Kidney (tissue), 14 donors: Measurements from ENCODE around the gene MYH15. TPM values are rescaled to one million over a fixed set of nuclear protein-coding genes. Genes with fewer than 3 reads are reported as not detected.

Source experiments
- DNase-seq, 5 donors: peaks; one replicate each; pipeline ENCODE4 v3.0.0-alpha.2; 2013 to 2020
- FAIRE-seq: peaks from 2 replicates; lab custom pipeline; 2012; peaks lifted over from hg19 to GRCh38; lab: Jason Lieb, UNC
- H3K27ac ChIP-seq, 2 donors: one replicate each; pipeline ENCODE4 v1.7.0; 2013; ENCODE audit warnings: low read depth in 2 of 2, low read length in 2 of 2, inconsistent platforms in 1 of 2
- H3K27me3 ChIP-seq: one replicate; pipeline ENCODE4 v1.7.1; 2013; ENCODE audit warnings: low read length, inconsistent platforms; ENCODE audit not compliant: control insufficient read depth, insufficient read depth
- H3K36me3 ChIP-seq, 3 donors: one replicate each; pipeline versions ENCODE4 v1.7.0 to v1.7.1; 2013; ENCODE audit warnings: low read length in 3 of 3, control low read depth in 1 of 3, inconsistent platforms in 1 of 3; ENCODE audit not compliant: insufficient read depth in 3 of 3, control insufficient read depth in 2 of 3
- H3K4me1 ChIP-seq, 3 donors: one replicate each; pipeline versions ENCODE4 v1.7.0 to v1.7.1; 2013; ENCODE audit warnings: low read length in 3 of 3, inconsistent platforms in 1 of 3, low read depth in 1 of 3; ENCODE audit not compliant: control insufficient read depth in 2 of 3, insufficient read depth in 2 of 3
- H3K4me3 ChIP-seq, 3 donors: one replicate each; pipeline versions ENCODE4 v1.7.0 to v1.8.1; 2013; ENCODE audit warnings: low read length in 3 of 3, control low read depth in 1 of 3, inconsistent platforms in 1 of 3
- H3K9ac ChIP-seq, 3 donors: one replicate each; pipeline versions ENCODE4 v1.7.0 to v1.7.1; 2013; ENCODE audit warnings: low read length in 3 of 3, control low read depth in 1 of 3, inconsistent platforms in 1 of 3
- H3K9me3 ChIP-seq, 3 donors: one replicate each; pipeline versions ENCODE4 v1.7.0 to v1.7.1; 2013; ENCODE audit warnings: low read length in 3 of 3, control low read depth in 1 of 3, inconsistent platforms in 1 of 3; ENCODE audit not compliant: control insufficient read depth in 2 of 3, insufficient read depth in 1 of 3
- CTCF ChIP-seq: IDR thresholded peaks from 3 replicates; pipeline ENCODE4 v1.5.1; 2012; ENCODE audit warnings: mild to moderate bottlenecking, moderate library complexity, borderline replicate concordance; ENCODE audit not compliant: insufficient read depth; ENCODE audit errors: extremely low read depth
- intact Hi-C: fragments of 100-400 bp; cut with DNase I; formaldehyde crosslinking; loops from one replicate; pipeline ENCODE4 v1.11.1; 2022
- polyA plus RNA-seq: library from polyadenylated mRNA; stranded (reverse); fragments of 350-450 nt; fragmentation: Illumina TruSeq; extraction: RNeasy Lipid Tissue Mini Kit (QIAGEN cat#74804); gene quantifications from one replicate; pipeline ENCODE4 v1.2.3, GENCODE V29; 2014; ENCODE audit warnings: low read depth, low replicate concordance; ENCODE audit not compliant: insufficient read depth
- total RNA-seq: library from RNA; stranded (reverse); fragmentation: NEBNext Ultra II Directional; extraction: Animal tissue kit (Norgen Biotek cat#: 25700); gene quantifications from one replicate; pipeline ENCODE4 v1.2.1, GENCODE V29; 2021
- donor health status: control.
- donor health status: control.
- donor health status: control.
- donor health status: control.
- donor health status: control.
- donor health status: DM: yes; HTN: yes; CAD: no.
- donor health status: Normal renal cell carcinoma (clear cell type).

The MYH15 gene
- total and polyA plus RNA-seq, 2 donors from 2014 or later: 0.44 TPM; not detected in 1

DNA sequence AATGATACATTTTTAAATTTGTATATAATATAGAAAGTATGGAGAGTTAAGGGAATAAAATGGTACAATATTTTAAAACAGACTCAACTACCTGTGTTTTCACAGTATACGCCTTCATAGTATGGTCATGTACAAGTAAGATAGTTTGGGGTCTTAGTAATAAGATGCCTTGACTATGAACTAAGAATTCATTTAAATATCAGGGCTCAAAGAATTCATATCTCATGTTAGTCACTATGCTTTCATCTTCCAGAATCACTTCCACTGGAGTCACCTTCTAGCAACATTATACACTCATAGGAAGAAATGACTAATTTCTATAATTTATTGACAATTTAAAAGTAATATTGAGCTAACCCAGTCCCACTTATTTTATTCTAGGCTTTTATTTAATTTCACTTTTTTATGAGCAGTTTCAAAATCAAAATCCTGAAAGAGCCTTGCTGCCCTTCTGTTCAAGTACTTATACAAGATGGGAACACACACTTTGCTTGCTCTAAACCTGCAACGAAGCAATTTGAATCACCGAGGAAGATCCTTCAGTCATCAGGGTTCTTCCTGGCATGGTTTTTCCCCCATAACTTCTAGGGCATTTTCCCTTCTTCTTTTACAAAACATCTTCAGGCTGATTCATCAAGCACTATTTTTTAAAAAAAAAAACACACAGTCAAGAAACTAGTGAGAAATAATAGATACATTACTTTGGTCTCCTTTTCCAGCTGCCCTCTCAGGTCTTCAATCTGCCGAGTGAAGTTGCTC is 94.1 kb downstream of the MYH15 start:
- H3K9ac ChIP-seq: no peak overlapping the region
- H3K27ac ChIP-seq: no peak overlapping the region
- intact Hi-C loops: no loop called here
- no peaks in the 10 kb centered on the region for H3K27me3 ChIP-seq
- no peaks in the 10 kb centered on the region for H3K4me1 ChIP-seq
- H3K9me3 ChIP-seq: no peaks in the 10 kb centered on the region
- no peaks in the 10 kb centered on the region for H3K36me3 ChIP-seq
- DNase-seq (no peak), FAIRE-seq (no peak)
- no peak overlapping the region for H3K4me3 ChIP-seq
- no peak for TF ChIP-seq CTCF

DNA sequence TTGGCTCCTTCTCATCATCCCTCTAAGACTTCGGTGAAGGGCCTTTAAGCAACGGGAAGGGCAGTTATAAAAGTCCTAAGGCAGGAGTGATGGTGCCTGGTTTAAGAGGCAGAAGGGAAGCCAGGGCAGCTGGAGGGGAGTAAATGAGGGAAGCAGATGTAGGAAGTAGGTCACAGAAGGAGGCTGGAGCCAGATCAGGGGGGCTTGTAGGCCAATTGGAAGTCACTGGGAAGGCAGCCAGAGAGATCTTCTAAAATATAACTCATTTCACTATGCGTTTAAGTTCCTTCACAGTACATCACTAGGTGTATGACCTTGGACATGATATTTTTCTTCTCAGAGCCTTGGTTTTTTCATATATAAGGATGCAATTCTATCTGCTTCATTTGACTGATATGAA is 94.7 kb downstream of the MYH15 start:
- TF ChIP-seq CTCF: no peak
- Histone ChIP-seq H3K27ac (no peak overlapping the region), H3K4me1 (no peaks in the 10 kb centered on the region), H3K4me3 (no peak overlapping the region), H3K9ac (no peak overlapping the region), H3K9me3 (no peaks in the 10 kb centered on the region), H3K27me3 (no peaks in the 10 kb centered on the region), H3K36me3 (no peaks in the 10 kb centered on the region)
- DNase-seq (no peak), FAIRE-seq (no peak)
- intact Hi-C loops: no loop called here

- Histone ChIP-seq H3K4me1 (no peaks in the 10 kb centered on the region), H3K9ac (no peak overlapping the region), H3K27ac (no peak overlapping the region), H3K9me3 (no peaks in the 10 kb centered on the region), H3K27me3 (no peaks in the 10 kb centered on the region), H3K36me3 (no peaks in the 10 kb centered on the region), H3K4me3 (no peak overlapping the region)
- intact Hi-C loops: no loop called here
- DNase-seq: no peak
- no peak for TF ChIP-seq CTCF
- no peak for FAIRE-seq
Observed at GRCh38 chr3:108414007-108414406, 96.4 kb downstream of the MYH15 start.
